PC-3 (cell line): ENCODE measurements around the gene MS4A14. TPM values are rescaled to one million over a fixed set of nuclear protein-coding genes. Genes with fewer than 3 reads are reported as not detected.

ENCODE experiments used
- ATAC-seq: fragments of 200-7000 bp; cut with Tn5 transposase; 2 replicates; pipeline ENCODE4 v1.9.1; 2020; ENCODE audit warnings: mild to moderate bottlenecking, moderate library complexity
- BruUV-seq: library from RNA; stranded (reverse); fragments of 400-500 nt; replicated peaks from 2 replicates; lab custom pipeline; 2021; lab: Mats Ljungman, UMichigan
- CTCF ChIA-PET: fragments of 300-600 bp; sonication (Branson Sonifier 250); formaldehyde crosslinking; loops from one replicate; lab custom pipeline; 2022; ENCODE audit warnings: antibody characterized with exemption; lab: Charles Lee
- POLR2A ChIA-PET: fragments of 300-600 bp; sonication (Branson Sonifier 250); formaldehyde crosslinking; loops from one replicate; lab custom pipeline; 2022; ENCODE audit warnings: antibody characterized with exemption; ENCODE audit not compliant: unreplicated experiment; lab: Charles Lee
- DNase-seq: peaks from one replicate; pipeline ENCODE4 v3.0.0-alpha.2; 2015
- H2AFZ ChIP-seq: fragments of 300-600 bp; sonication (generic); 2 replicates; pipeline ENCODE4 v1.6.0; 2016; ENCODE audit warnings: antibody characterized with exemption, low read length
- H3F3A ChIP-seq: fragments of 300-600 bp; sonication (generic); one replicate; pipeline ENCODE4 v1.6.0; 2017; ENCODE audit warnings: antibody characterized with exemption, low read length, control low read depth, mild to moderate bottlenecking; ENCODE audit not compliant: unreplicated experiment
- H3K27ac ChIP-seq: fragments of 300-600 bp; sonication (generic); 2 replicates; pipeline ENCODE4 v1.5.1; 2016; ENCODE audit warnings: mild to moderate bottlenecking, low read length
- H3K27me3 ChIP-seq: fragments of 300-600 bp; sonication (generic); 2 replicates; pipeline ENCODE4 v1.6.1; 2016; ENCODE audit warnings: low read length, mixed read lengths
- H3K36me3 ChIP-seq: fragments of 300-600 bp; sonication (generic); 2 replicates; pipeline ENCODE4 v1.6.1; 2016; ENCODE audit warnings: low read depth, mixed run types, low read length, mixed read lengths
- H3K4me1 ChIP-seq: fragments of 300-600 bp; sonication (generic); 2 replicates; pipeline ENCODE4 v1.5.1; 2016; ENCODE audit warnings: low read length; ENCODE audit not compliant: insufficient read depth
- H3K4me2 ChIP-seq: fragments of 300-600 bp; sonication (generic); 2 replicates; pipeline ENCODE4 v1.6.0; 2016; ENCODE audit warnings: low read length
- H3K4me3 ChIP-seq: fragments of 300-600 bp; sonication (generic); 2 replicates; pipeline ENCODE4 v1.5.1; 2016; ENCODE audit warnings: mild to moderate bottlenecking, low read length, mixed read lengths
- H3K79me2 ChIP-seq: fragments of 300-600 bp; sonication (generic); 2 replicates; pipeline ENCODE4 v1.6.1; 2017; ENCODE audit warnings: low read length, mixed read lengths
- H3K9ac ChIP-seq: fragments of 300-600 bp; sonication (generic); 2 replicates; pipeline ENCODE4 v1.6.0; 2016; ENCODE audit warnings: mild to moderate bottlenecking, low read length
- H3K9me2 ChIP-seq: fragments of 300-600 bp; sonication (generic); replicated peaks from 2 replicates; pipeline ENCODE4 v1.6.1; 2016; ENCODE audit warnings: mixed run types, low read length, mixed read lengths
- H3K9me3 ChIP-seq: fragments of 300-600 bp; sonication (generic); 2 replicates; pipeline ENCODE4 v1.6.1; 2016; ENCODE audit warnings: low read length, mixed read lengths
- H4K20me1 ChIP-seq: fragments of 300-600 bp; sonication (generic); 2 replicates; pipeline ENCODE4 v1.6.1; 2016; ENCODE audit warnings: low read length, mixed read lengths
- CTCF ChIP-seq: fragments of 300-600 bp; sonication (generic); conservative IDR thresholded peaks from 2 replicates; pipeline ENCODE4 v1.5.1; 2017; ENCODE audit warnings: antibody characterized with exemption, low read depth, mild to moderate bottlenecking, low read length
- EZH2 ChIP-seq: fragments of 300-600 bp; sonication (generic); IDR thresholded peaks from one replicate; pipeline ENCODE4 v1.6.1; 2017; ENCODE audit warnings: antibody characterized with exemption, mild to moderate bottlenecking, low read length; ENCODE audit not compliant: unreplicated experiment
- EZH2phosphoT487 ChIP-seq: fragments of 300-600 bp; sonication (generic); IDR thresholded peaks from 2 replicates; pipeline ENCODE4 v1.6.1; 2018; ENCODE audit warnings: mild to moderate bottlenecking, antibody characterized with exemption, low read length, borderline replicate concordance
- intact Hi-C: fragments of 100-400 bp; cut with micrococcal nuclease; formaldehyde crosslinking; loops from 2 replicates; pipeline ENCODE4 v1.9.0; 2023
- total RNA-seq: library from RNA; depleted of rRNA; stranded (reverse); fragments of >200 nt; gene quantifications from 2 replicates; pipeline ENCODE4 v1.2.3, GENCODE V29; 2014

MS4A14 gene
- total RNA-seq, 1 experiment from 2014 or later = 0.07 TPM

GRCh38 chr11:60377401-60378136 is 18.7 kb upstream of the MS4A14 start:
- H3K27ac ChIP-seq = peak overlapping the region; percentile 90

GRCh38 chr11:60378354-60378753 is 17.9 kb upstream of the MS4A14 start, which contains the start of gene MS4A7:
Gene MS4A7 (plus strand): TSS chr11:60378532. CDS start chr11:60383142, 4,610 bp downstream.
- ATAC-seq (no peak), DNase-seq (peak; percentile 68)
- BruUV-seq = no TSS peak
- H3K36me3 ChIP-seq = no peaks in the 10 kb centered on the region
- H2AFZ ChIP-seq = no peak within 1 kb of the TSS; the same call in 1 of the 2 replicates
- H3K27ac ChIP-seq = peak within 1 kb of the TSS; percentile 90
- no peak within 1 kb of the TSS for H3K4me3 ChIP-seq
- intact Hi-C loops = no loop called here
- no peaks in the 10 kb centered on the region for H3K9me2 ChIP-seq
- H4K20me1 ChIP-seq = no peaks in the 10 kb centered on the region
- peaks cover 39% of the 10 kb centered on the region for H3K4me1 ChIP-seq
- H3K9me3 ChIP-seq = no peaks in the 10 kb centered on the region
- ChIA-PET CTCF (no interaction called here), POLR2A (no interaction called here)
- no peak for TF ChIP-seq EZH2phosphoT487
- no peak for TF ChIP-seq CTCF
- no peak for TF ChIP-seq EZH2
- peak within 1 kb of the TSS; percentile 39; the same call in 1 of the 2 replicates for H3K9ac ChIP-seq
- no peaks in the 10 kb centered on the region for H3K27me3 ChIP-seq
- H3K79me2 ChIP-seq = no peaks in the 10 kb centered on the region
- H3K4me2 ChIP-seq = peak within 1 kb of the TSS; percentile 38
- H3F3A ChIP-seq = no peaks in the 10 kb centered on the region

More at GRCh38 chr11:60377401-60378136, 18.7 kb upstream of the MS4A14 start:
- H3K27me3 ChIP-seq = no peaks in the 10 kb centered on the region
- ChIA-PET CTCF (no interaction called here), POLR2A (no interaction called here)
- H3F3A ChIP-seq = no peaks in the 10 kb centered on the region
- H3K4me3 ChIP-seq = no peak overlapping the region
- no peak for ATAC-seq
- H3K79me2 ChIP-seq = no peaks in the 10 kb centered on the region
- BruUV-seq = no TSS peak
- intact Hi-C loops = no loop called here
- peak overlapping the region; percentile 39 for H3K9ac ChIP-seq
- H3K9me2 ChIP-seq = no peaks in the 10 kb centered on the region
- peaks cover 39% of the 10 kb centered on the region for H3K4me1 ChIP-seq
- H3K4me2 ChIP-seq = peak overlapping the region; percentile 79
- H3K36me3 ChIP-seq = no peaks in the 10 kb centered on the region
- no peak overlapping the region for H2AFZ ChIP-seq
- peak; percentile 6 for DNase-seq
- no peaks in the 10 kb centered on the region for H4K20me1 ChIP-seq
- no peaks in the 10 kb centered on the region for H3K9me3 ChIP-seq
- TF ChIP-seq EZH2phosphoT487 (no peak), EZH2 (no peak), CTCF (no peak)
